ENCODE data around the gene TP63. TPM values are rescaled to one million over a fixed set of nuclear protein-coding genes. Genes with fewer than 3 reads are reported as not detected.

TP63 gene
- total RNA-seq, 1 experiment from 2014 or later, result not detected

- H3K27me3 ChIP-seq (ENCODE audit: insufficient read depth, low read length), result no peaks in the 10 kb centered on the region
These were observed 7.1 kb upstream of the TP63 start for GRCh38 chr3:189624130-189624529.

More at GRCh38 chr3:189624130-189624529, 7.1 kb upstream of the TP63 start:
- no peak overlapping the region for H2BK5ac ChIP-seq (ENCODE audit: insufficient read length, low read length)
- H3K9ac ChIP-seq (ENCODE audit: extremely low read depth, insufficient read length, low read length), result no peak overlapping the region
- no peak overlapping the region for H4K8ac ChIP-seq (replicated peaks; ENCODE audit: insufficient read length, low read depth, low read length)
- no peak overlapping the region for H3K4me3 Mint-ChIP-seq
- no peak overlapping the region for H2AK5ac ChIP-seq (ENCODE audit: insufficient read length, low read length)
- H2BK120ac ChIP-seq (ENCODE audit: low read depth, low read length, poor library complexity, severe bottlenecking), result no peak overlapping the region
- no peak overlapping the region for H2BK20ac ChIP-seq (ENCODE audit: low read depth, low read length, poor library complexity, severe bottlenecking)
- no peaks in the 10 kb centered on the region for H4K20me1 ChIP-seq (ENCODE audit: control insufficient read depth, insufficient read depth, insufficient read length)
- H3K27ac ChIP-seq (ENCODE audit: insufficient read length, low read depth, low read length), result no peak overlapping the region
- H2AFZ ChIP-seq (ENCODE audit: low read length), result no peak overlapping the region
- TF ChIP-seq CTCF (conservative IDR thresholded peaks at IDR 0.05), result no peak
- no peak overlapping the region for H2BK12ac ChIP-seq (ENCODE audit: insufficient read length, low read depth, low read length)
- no peaks in the 10 kb centered on the region for H3K79me1 ChIP-seq (ENCODE audit: insufficient read depth, low read depth, low read length, poor library complexity, severe bottlenecking)
- H3K18ac ChIP-seq (ENCODE audit: insufficient read length, low read depth, low read length), result no peak overlapping the region
- no peak overlapping the region for H3K14ac ChIP-seq (ENCODE audit: insufficient read depth, low read length)
- no peak for DNase-seq
- H3K9me3 ChIP-seq (ENCODE audit: control insufficient read depth, low read depth, low read length), result no peaks in the 10 kb centered on the region
- H3K4me2 ChIP-seq (ENCODE audit: insufficient read depth, insufficient read length, low read length), result no peak overlapping the region
- H3K27ac Mint-ChIP-seq, result no peak overlapping the region
- H3K23ac ChIP-seq (ENCODE audit: insufficient read length, low read depth, low read length), result no peak overlapping the region
- H4K5ac ChIP-seq (ENCODE audit: insufficient read length, low read depth, low read length), result no peak overlapping the region
- no peaks in the 10 kb centered on the region for H3K36me3 Mint-ChIP-seq (ENCODE audit: insufficient read depth in 1 of 3, low read depth in 3 of 3)
- H2BK15ac ChIP-seq (ENCODE audit: low read depth, low read length), result no peak overlapping the region
- WGBS (ENCODE audit: extremely low coverage, insufficient read length, low lambda C conversion rate), result no CpG with 5 or more reads among the region's 1 CpG
- H3K27me3 Mint-ChIP-seq (ENCODE audit: low read depth), result no peaks in the 10 kb centered on the region
- no peak overlapping the region for H3K56ac ChIP-seq (ENCODE audit: insufficient read length, low read depth, low read length)
- H3K79me2 ChIP-seq (ENCODE audit: insufficient read depth, low read length), result no peaks in the 10 kb centered on the region
- peaks cover 0 to 3% of the 10 kb centered on the region in 2 experiments; a peak in 1 of 5 replicates for H3K9me3 Mint-ChIP-seq
- H3K4ac ChIP-seq (ENCODE audit: low read depth, low read length), result no peak overlapping the region
- H4K91ac ChIP-seq (ENCODE audit: insufficient read length, low read depth, low read length), result no peak overlapping the region
- H3K23me2 ChIP-seq (ENCODE audit: insufficient read length, low read depth, low read length, poor library complexity, severe bottlenecking), result no peaks in the 10 kb centered on the region
- no peaks in the 10 kb centered on the region; a peak in 1 of 4 replicates for H3K4me1 Mint-ChIP-seq
- H3T11ph ChIP-seq (ENCODE audit: low read length), result no peak overlapping the region
- no peaks in the 10 kb centered on the region for H3K4me1 ChIP-seq (ENCODE audit: insufficient read depth, low read length)

Measured in H9 (cell line).